Panc1 (cell line): ENCODE measurements around the gene ARMCX5. TPM values are rescaled to one million over a fixed set of nuclear protein-coding genes. Genes with fewer than 3 reads are reported as not detected.

ENCODE experiments used
- ATAC-seq: fragments of 200-7000 bp; cut with Tn5 transposase; 2 replicates; pipeline ENCODE4 v1.9.1; 2020; ENCODE audit warnings: mild to moderate bottlenecking, moderate library complexity
- BruUV-seq: library from RNA; stranded (reverse); fragments of 400-500 nt; replicated peaks from 2 replicates; lab custom pipeline; 2021; lab: Mats Ljungman, UMichigan
- CTCF ChIA-PET: fragments of 300-600 bp; sonication (Branson Sonifier 250); formaldehyde crosslinking; loops from one replicate; lab custom pipeline; 2022; ENCODE audit warnings: antibody characterized with exemption; lab: Charles Lee
- POLR2A ChIA-PET: fragments of 300-600 bp; sonication (Branson Sonifier 250); formaldehyde crosslinking; loops from one replicate; lab custom pipeline; 2022; ENCODE audit warnings: antibody characterized with exemption; lab: Charles Lee
- DNase-seq: peaks from one replicate; pipeline ENCODE4 v3.0.0-alpha.2; 2010; ENCODE audit warnings: low read depth, low spot score
- H3K27ac ChIP-seq: 2 replicates; pipeline ENCODE4 v1.5.1; 2011; ENCODE audit warnings: mild to moderate bottlenecking, low read length, inconsistent platforms
- H3K27me3 ChIP-seq: fragments of 200-500 bp; sonication (Bioruptor generic); 2 replicates; pipeline ENCODE4 v1.6.0; 2014; ENCODE audit warnings: low read length, inconsistent platforms; ENCODE audit not compliant: control insufficient read depth, insufficient read depth
- H3K36me3 ChIP-seq: fragments of 200-500 bp; sonication (Bioruptor generic); 2 replicates; pipeline ENCODE4 v1.5.1; 2014; ENCODE audit warnings: inconsistent platforms, mild to moderate bottlenecking, low read length, moderate library complexity; ENCODE audit not compliant: control insufficient read depth, insufficient read depth
- H3K4me1 ChIP-seq: 2 replicates; pipeline ENCODE4 v1.5.1; 2011; ENCODE audit warnings: inconsistent platforms, mild to moderate bottlenecking, low read length, moderate library complexity; ENCODE audit not compliant: control insufficient read depth, insufficient read depth
- H3K4me3 ChIP-seq, 2 experiments: 2 replicates each; pipeline ENCODE4 v1.5.1; 2011 to 2012; ENCODE audit warnings: low read depth in 2 of 2, low read length in 2 of 2, mild to moderate bottlenecking in 2 of 2, inconsistent platforms in 1 of 2, moderate library complexity in 1 of 2
- H3K9me3 ChIP-seq: fragments of 200-500 bp; sonication (Bioruptor generic); 2 replicates; pipeline ENCODE4 v1.5.1; 2014; ENCODE audit warnings: low read depth, mild to moderate bottlenecking, inconsistent platforms, low read length, moderate library complexity; ENCODE audit not compliant: control insufficient read depth, insufficient read depth
- POLR2AphosphoS5 ChIP-seq: IDR thresholded peaks from 2 replicates; pipeline ENCODE4 v1.6.1; 2012; ENCODE audit warnings: mild to moderate bottlenecking, low read depth, low read length, moderate library complexity
- SIN3A ChIP-seq: IDR thresholded peaks from 2 replicates; pipeline ENCODE4 v1.6.1; 2012; ENCODE audit warnings: low read depth, mild to moderate bottlenecking, low read length, moderate library complexity, borderline replicate concordance; ENCODE audit not compliant: insufficient read depth
- TCF7L2 ChIP-seq: IDR thresholded peaks from 2 replicates; pipeline ENCODE4 v1.6.1; 2011; ENCODE audit warnings: mild to moderate bottlenecking, low read depth, low read length, inconsistent platforms
- in situ Hi-C: cut with HindIII; loops from 2 replicates; pipeline ENCODE4 v1.10.0; 2016; ENCODE audit warnings: low sequenced_read_pairs, low pct_unique_long_range_greater_than_20kb
- intact Hi-C: fragments of 100-400 bp; cut with micrococcal nuclease; formaldehyde crosslinking; loops from one replicate; pipeline ENCODE4 v1.10.0; 2022; ENCODE audit not compliant: unreplicated experiment
- total RNA-seq: library from RNA; stranded (reverse); gene quantifications from one replicate; pipeline ENCODE4 v1.2.1, GENCODE V29; 2021; ENCODE audit not compliant: unreplicated experiment
- TF ChIP-seq, protein P1 (sequence below), 2 experiments: IDR thresholded peaks; 2 replicates each; pipeline ENCODE4 v1.6.1; 2011 to 2012; ENCODE audit warnings: low read depth in 2 of 2, control low read depth in 1 of 2, low read length in 1 of 2, mild to moderate bottlenecking in 1 of 2, moderate library complexity in 1 of 2; ENCODE audit not compliant: insufficient read depth in 1 of 2
- TF ChIP-seq, protein P2 (sequence below): fragments of 450-650 bp; IDR thresholded peaks from 2 replicates; pipeline ENCODE4 v1.5.1; 2017; ENCODE audit warnings: mild to moderate bottlenecking

ARMCX5 gene
- total RNA-seq, 1 experiment from 2014 or later, result 23.2 TPM

DNA sequence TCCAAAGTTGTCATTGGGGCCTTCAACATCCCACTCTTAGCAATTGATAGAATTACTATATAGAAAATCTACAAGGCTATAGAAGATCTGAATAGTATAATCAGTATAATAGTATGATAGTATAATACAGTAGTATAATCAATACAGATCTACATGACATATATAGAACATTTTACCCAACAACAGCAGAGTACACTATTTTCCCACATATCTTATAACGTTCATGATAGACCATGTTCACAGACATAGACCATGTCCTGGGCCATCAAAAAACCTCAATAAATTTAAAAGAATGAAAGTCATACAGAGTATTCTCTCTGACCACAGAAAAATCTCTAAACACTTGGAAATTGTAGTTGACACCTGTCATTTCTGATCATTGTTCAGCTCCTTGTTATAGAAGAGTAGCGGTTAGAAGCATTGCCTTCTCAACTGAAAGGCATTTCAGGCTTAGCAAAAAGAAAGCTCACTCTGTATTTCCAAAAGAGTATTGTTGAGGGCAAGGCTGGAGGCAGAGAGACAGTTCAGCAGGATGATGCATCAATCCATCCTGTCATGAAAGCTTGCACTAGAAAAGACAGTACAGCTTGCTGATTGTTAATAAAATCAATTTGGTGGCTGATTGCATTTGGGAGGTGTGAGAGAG is 38.8 kb upstream of the ARMCX5 start:
- TF ChIP-seq POLR2AphosphoS5, result no peak
- TF ChIP-seq, protein P1, sequence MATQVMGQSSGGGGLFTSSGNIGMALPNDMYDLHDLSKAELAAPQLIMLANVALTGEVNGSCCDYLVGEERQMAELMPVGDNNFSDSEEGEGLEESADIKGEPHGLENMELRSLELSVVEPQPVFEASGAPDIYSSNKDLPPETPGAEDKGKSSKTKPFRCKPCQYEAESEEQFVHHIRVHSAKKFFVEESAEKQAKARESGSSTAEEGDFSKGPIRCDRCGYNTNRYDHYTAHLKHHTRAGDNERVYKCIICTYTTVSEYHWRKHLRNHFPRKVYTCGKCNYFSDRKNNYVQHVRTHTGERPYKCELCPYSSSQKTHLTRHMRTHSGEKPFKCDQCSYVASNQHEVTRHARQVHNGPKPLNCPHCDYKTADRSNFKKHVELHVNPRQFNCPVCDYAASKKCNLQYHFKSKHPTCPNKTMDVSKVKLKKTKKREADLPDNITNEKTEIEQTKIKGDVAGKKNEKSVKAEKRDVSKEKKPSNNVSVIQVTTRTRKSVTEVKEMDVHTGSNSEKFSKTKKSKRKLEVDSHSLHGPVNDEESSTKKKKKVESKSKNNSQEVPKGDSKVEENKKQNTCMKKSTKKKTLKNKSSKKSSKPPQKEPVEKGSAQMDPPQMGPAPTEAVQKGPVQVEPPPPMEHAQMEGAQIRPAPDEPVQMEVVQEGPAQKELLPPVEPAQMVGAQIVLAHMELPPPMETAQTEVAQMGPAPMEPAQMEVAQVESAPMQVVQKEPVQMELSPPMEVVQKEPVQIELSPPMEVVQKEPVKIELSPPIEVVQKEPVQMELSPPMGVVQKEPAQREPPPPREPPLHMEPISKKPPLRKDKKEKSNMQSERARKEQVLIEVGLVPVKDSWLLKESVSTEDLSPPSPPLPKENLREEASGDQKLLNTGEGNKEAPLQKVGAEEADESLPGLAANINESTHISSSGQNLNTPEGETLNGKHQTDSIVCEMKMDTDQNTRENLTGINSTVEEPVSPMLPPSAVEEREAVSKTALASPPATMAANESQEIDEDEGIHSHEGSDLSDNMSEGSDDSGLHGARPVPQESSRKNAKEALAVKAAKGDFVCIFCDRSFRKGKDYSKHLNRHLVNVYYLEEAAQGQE (IDR thresholded peaks at IDR 0.05; ENCODE audit: insufficient read depth in 1 of 2, low read depth in 2 of 2, low read length in 1 of 2), result no peak
- TF ChIP-seq TCF7L2, result no peak
- TF ChIP-seq, protein P2, sequence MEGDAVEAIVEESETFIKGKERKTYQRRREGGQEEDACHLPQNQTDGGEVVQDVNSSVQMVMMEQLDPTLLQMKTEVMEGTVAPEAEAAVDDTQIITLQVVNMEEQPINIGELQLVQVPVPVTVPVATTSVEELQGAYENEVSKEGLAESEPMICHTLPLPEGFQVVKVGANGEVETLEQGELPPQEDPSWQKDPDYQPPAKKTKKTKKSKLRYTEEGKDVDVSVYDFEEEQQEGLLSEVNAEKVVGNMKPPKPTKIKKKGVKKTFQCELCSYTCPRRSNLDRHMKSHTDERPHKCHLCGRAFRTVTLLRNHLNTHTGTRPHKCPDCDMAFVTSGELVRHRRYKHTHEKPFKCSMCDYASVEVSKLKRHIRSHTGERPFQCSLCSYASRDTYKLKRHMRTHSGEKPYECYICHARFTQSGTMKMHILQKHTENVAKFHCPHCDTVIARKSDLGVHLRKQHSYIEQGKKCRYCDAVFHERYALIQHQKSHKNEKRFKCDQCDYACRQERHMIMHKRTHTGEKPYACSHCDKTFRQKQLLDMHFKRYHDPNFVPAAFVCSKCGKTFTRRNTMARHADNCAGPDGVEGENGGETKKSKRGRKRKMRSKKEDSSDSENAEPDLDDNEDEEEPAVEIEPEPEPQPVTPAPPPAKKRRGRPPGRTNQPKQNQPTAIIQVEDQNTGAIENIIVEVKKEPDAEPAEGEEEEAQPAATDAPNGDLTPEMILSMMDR, result no peak
- TF ChIP-seq SIN3A, result no peak
- in situ Hi-C loops, result no loop called here
- ChIA-PET POLR2A (no interaction called here), CTCF (no interaction called here)
- Histone ChIP-seq H3K27me3 (peaks cover 2% of the 10 kb centered on the region; the same call in 1 of the 2 replicates), H3K4me3 (no peak overlapping the region), H3K4me1 (no peaks in the 10 kb centered on the region), H3K36me3 (no peaks in the 10 kb centered on the region), H3K27ac (no peak overlapping the region), H3K9me3 (no peaks in the 10 kb centered on the region)
- BruUV-seq, result no TSS peak
- ATAC-seq (no peak), DNase-seq (no peak)
- intact Hi-C loops, result no loop called here

DNA sequence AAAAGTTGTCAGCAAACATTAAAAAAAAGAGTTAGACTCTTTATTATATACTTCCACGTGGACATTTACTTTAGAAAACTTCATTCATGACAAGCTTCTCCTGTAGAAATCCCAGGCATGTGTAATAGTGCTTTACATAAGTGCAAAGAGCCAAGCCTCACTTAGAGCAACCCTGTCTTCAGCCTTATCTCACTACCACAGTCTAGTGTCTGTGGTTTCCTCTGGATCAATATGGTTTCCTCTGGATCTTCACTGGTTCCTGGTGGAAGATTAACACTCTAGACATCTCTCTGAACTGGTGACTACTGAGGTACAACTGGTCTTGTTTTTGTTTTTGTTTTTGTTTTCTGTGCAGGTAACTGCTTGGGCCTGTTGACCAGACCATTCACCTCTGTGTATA is 18.4 kb upstream of the ARMCX5 start:
- in situ Hi-C loops (no loop called here), intact Hi-C loops (no loop called here)
- TF ChIP-seq SIN3A (no peak), TCF7L2 (no peak), POLR2AphosphoS5 (no peak)
- TF ChIP-seq, protein P2, result no peak
- TF ChIP-seq, protein P1 (IDR thresholded peaks at IDR 0.05; ENCODE audit: insufficient read depth in 1 of 2, low read depth in 2 of 2, low read length in 1 of 2), result no peak
- ChIA-PET CTCF (no interaction called here), POLR2A (no interaction called here)
- Histone ChIP-seq H3K27me3 (no peaks in the 10 kb centered on the region), H3K4me1 (no peaks in the 10 kb centered on the region), H3K4me3 (no peak overlapping the region), H3K27ac (no peak overlapping the region), H3K9me3 (no peaks in the 10 kb centered on the region), H3K36me3 (no peaks in the 10 kb centered on the region)
- no TSS peak for BruUV-seq
- no peak for ATAC-seq
- no peak for DNase-seq
